Osteoblast (primary cell): ENCODE results near the gene HDAC4. TPM values are rescaled to one million over a fixed set of nuclear protein-coding genes. Genes with fewer than 3 reads are reported as not detected.
A peak's percentile ranks its signal among the peaks of the same experiment; 100 is the strongest.

Experiments
- DNase-seq: peaks from one replicate; pipeline ENCODE4 v3.0.0; 2011; ENCODE audit warnings: low spot score, mixed read lengths; ENCODE audit not compliant: insufficient read length; ENCODE audit errors: missing footprints
- H2AFZ ChIP-seq: 2 replicates; pipeline ENCODE4 v1.6.0; 2011; ENCODE audit warnings: mild to moderate bottlenecking, low read length
- H3K27ac ChIP-seq: 2 replicates; pipeline ENCODE4 v1.5.1; 2011; ENCODE audit warnings: mild to moderate bottlenecking, low read depth, low read length, moderate library complexity
- H3K27me3 ChIP-seq: 2 replicates; pipeline ENCODE4 v1.6.0; 2012; ENCODE audit warnings: mild to moderate bottlenecking, control low read depth, inconsistent platforms, low read length, moderate library complexity; ENCODE audit not compliant: insufficient read depth
- H3K36me3 ChIP-seq: 2 replicates; pipeline ENCODE4 v1.5.1; 2011; ENCODE audit warnings: mild to moderate bottlenecking, low read length, control low read depth, moderate library complexity; ENCODE audit not compliant: insufficient read depth
- H3K4me1 ChIP-seq: 2 replicates; pipeline ENCODE4 v1.5.1; 2011; ENCODE audit warnings: mild to moderate bottlenecking, low read length, control low read depth, moderate library complexity; ENCODE audit not compliant: insufficient read depth
- H3K4me2 ChIP-seq: 2 replicates; pipeline ENCODE4 v1.6.0; 2011; ENCODE audit warnings: mild to moderate bottlenecking, low read length; ENCODE audit not compliant: insufficient read depth
- H3K4me3 ChIP-seq: fragments of 200-600 bp; sonication (generic); 3 replicates; pipeline ENCODE4 v1.5.1; 2012; ENCODE audit warnings: mild to moderate bottlenecking, low read length, inconsistent platforms; ENCODE audit not compliant: insufficient read depth
- H3K79me2 ChIP-seq: 2 replicates; pipeline ENCODE4 v1.6.0; 2012; ENCODE audit warnings: mild to moderate bottlenecking, low read length, control low read depth, inconsistent platforms; ENCODE audit not compliant: insufficient read depth
- H3K9me3 ChIP-seq: 2 replicates; pipeline ENCODE4 v1.5.1; 2011; ENCODE audit warnings: low read depth, low read length, control low read depth
- H4K20me1 ChIP-seq: 2 replicates; pipeline ENCODE4 v1.6.0; 2012; ENCODE audit warnings: mild to moderate bottlenecking, low read length, control low read depth; ENCODE audit not compliant: insufficient read depth
- CTCF ChIP-seq: IDR thresholded peaks from 2 replicates; pipeline ENCODE4 v1.5.1; 2011; ENCODE audit warnings: mild to moderate bottlenecking, low read depth, low read length, moderate library complexity; ENCODE audit errors: extremely low read depth
- total RNA-seq: library from RNA; depleted of rRNA; stranded (reverse); fragments of >200 nt; gene quantifications from 2 replicates; pipeline ENCODE4 v1.2.3, GENCODE V29; 2012

Gene HDAC4
- total RNA-seq, 1 donor: 30.8 TPM

- Histone ChIP-seq H3K27me3 (no peaks in the 10 kb centered on the region), H3K27ac (peak overlapping the region; percentile 57), H2AFZ (no peak overlapping the region), H3K4me1 (peaks cover 3% of the 10 kb centered on the region), H3K4me2 (peak overlapping the region; percentile 26), H3K9me3 (no peaks in the 10 kb centered on the region), H3K4me3 (no peak overlapping the region), H4K20me1 (no peaks in the 10 kb centered on the region), H3K79me2 (peaks cover 18% of the 10 kb centered on the region), H3K36me3 (no peaks in the 10 kb centered on the region)
- TF ChIP-seq CTCF: no peak
- DNase-seq: no peak
Observed at GRCh38 chr2:239329284-239329971, 71.4 kb downstream of the HDAC4 start.

GRCh38 chr2:239328351-239329191, 72.2 kb downstream of the HDAC4 start:
- no peaks in the 10 kb centered on the region for H3K27me3 ChIP-seq
- H3K36me3 ChIP-seq: no peaks in the 10 kb centered on the region
- no peaks in the 10 kb centered on the region for H4K20me1 ChIP-seq
- H3K27ac ChIP-seq: peak overlapping the region; percentile 57
- no peaks in the 10 kb centered on the region for H3K9me3 ChIP-seq
- H2AFZ ChIP-seq: peak overlapping the region; percentile 11
- peak; percentile 90 for DNase-seq
- TF ChIP-seq CTCF: no peak
- H3K4me2 ChIP-seq: peak overlapping the region; percentile 26
- no peak overlapping the region for H3K4me3 ChIP-seq
- H3K4me1 ChIP-seq: peaks cover 3% of the 10 kb centered on the region
- peaks cover 19% of the 10 kb centered on the region for H3K79me2 ChIP-seq

- H3K27me3 ChIP-seq: no peaks in the 10 kb centered on the region
- no peaks in the 10 kb centered on the region for H3K9me3 ChIP-seq
- no peak overlapping the region for H3K4me3 ChIP-seq
- no peaks in the 10 kb centered on the region for H4K20me1 ChIP-seq
- TF ChIP-seq CTCF: no peak
- H3K36me3 ChIP-seq: no peaks in the 10 kb centered on the region
- H3K27ac ChIP-seq: peak overlapping the region; percentile 57
- peaks cover 23% of the 10 kb centered on the region for H3K79me2 ChIP-seq
- peak overlapping the region; percentile 11 for H2AFZ ChIP-seq
- no peak for DNase-seq
- peak overlapping the region; percentile 26 for H3K4me2 ChIP-seq
- peaks cover 10% of the 10 kb centered on the region for H3K4me1 ChIP-seq
Observed at GRCh38 chr2:239327536-239328350, 73.1 kb downstream of the HDAC4 start.
